ENCODE measurements around the gene NEK11.

NEK11 gene

GRCh38 chr3:131026321-131027151 is at the start of gene NEK11, which contains the start of gene ASTE1:
Gene NEK11, plus strand, starts transcription at chr3:131026877. Its CDS starts 2,832 bp downstream, at chr3:131029709.
Gene ASTE1, minus strand, starts transcription at chr3:131026825. Its CDS starts 1,519 bp downstream, at chr3:131025306.
- H3K9me3 ChIP-seq (ENCODE audit: control insufficient read depth, low read length): no peaks in the 10 kb centered on the region
- H3K27me3 ChIP-seq (ENCODE audit: control insufficient read depth, insufficient read depth, low read length): no peaks in the 10 kb centered on the region
- no peaks in the 10 kb centered on the region for H3K36me3 ChIP-seq (ENCODE audit: control insufficient read depth, insufficient read depth, low read length)
- peaks cover 20% of the 10 kb centered on the region for H3K79me2 ChIP-seq
- TF ChIP-seq CTCF (IDR thresholded peaks at IDR 0.05): no peak
- H3K27ac ChIP-seq: peak within 1 kb of the TSS; percentile 88
- peaks cover 17% of the 10 kb centered on the region for H3K4me1 ChIP-seq
- H3K4me3 ChIP-seq (ENCODE audit: low read depth, low read length): peak within 1 kb of the TSS; percentile 81
- peak within 1 kb of the TSS; percentile 51 for H3K9ac ChIP-seq
- H3K4me2 ChIP-seq (ENCODE audit: low read length): peak within 1 kb of the TSS; percentile 73
- H2AFZ ChIP-seq: peak within 1 kb of the TSS; percentile 94

GRCh38 chr3:130979117-130979516 is 47.6 kb upstream of the NEK11 start:
- Histone ChIP-seq H2AFZ (no peak overlapping the region), H3K79me2 (no peaks in the 10 kb centered on the region), H3K27ac (no peak overlapping the region), H3K4me2 (ENCODE audit: low read length) (no peak overlapping the region), H3K9me3 (ENCODE audit: control insufficient read depth, low read length) (no peaks in the 10 kb centered on the region), H3K9ac (no peak overlapping the region), H3K27me3 (ENCODE audit: control insufficient read depth, insufficient read depth, low read length) (no peaks in the 10 kb centered on the region), H3K4me3 (ENCODE audit: low read depth, low read length) (no peak overlapping the region), H3K36me3 (ENCODE audit: control insufficient read depth, insufficient read depth, low read length) (no peaks in the 10 kb centered on the region), H3K4me1 (no peaks in the 10 kb centered on the region)
- no peak for TF ChIP-seq CTCF (IDR thresholded peaks at IDR 0.05)

GRCh38 chr3:130981469-130981868 is 45.2 kb upstream of the NEK11 start:
- H3K9me3 ChIP-seq (ENCODE audit: control insufficient read depth, low read length): no peaks in the 10 kb centered on the region
- H3K79me2 ChIP-seq: no peaks in the 10 kb centered on the region
- no peak overlapping the region for H2AFZ ChIP-seq
- H3K27ac ChIP-seq: no peak overlapping the region
- H3K4me3 ChIP-seq (ENCODE audit: low read depth, low read length): no peak overlapping the region
- H3K4me2 ChIP-seq (ENCODE audit: low read length): no peak overlapping the region
- no peak overlapping the region for H3K9ac ChIP-seq
- no peaks in the 10 kb centered on the region for H3K4me1 ChIP-seq
- no peaks in the 10 kb centered on the region for H3K27me3 ChIP-seq (ENCODE audit: control insufficient read depth, insufficient read depth, low read length)
- TF ChIP-seq CTCF (IDR thresholded peaks at IDR 0.05): no peak
- H3K36me3 ChIP-seq (ENCODE audit: control insufficient read depth, insufficient read depth, low read length): no peaks in the 10 kb centered on the region

GRCh38 chr3:130990282-130990681 is 36.4 kb upstream of the NEK11 start:
- Histone ChIP-seq H3K79me2 (no peaks in the 10 kb centered on the region), H2AFZ (no peak overlapping the region), H3K9ac (no peak overlapping the region), H3K4me1 (peaks cover 9% of the 10 kb centered on the region), H3K9me3 (ENCODE audit: control insufficient read depth, low read length) (no peaks in the 10 kb centered on the region), H3K4me3 (ENCODE audit: low read depth, low read length) (no peak overlapping the region), H3K36me3 (ENCODE audit: control insufficient read depth, insufficient read depth, low read length) (no peaks in the 10 kb centered on the region), H3K4me2 (ENCODE audit: low read length) (no peak overlapping the region), H3K27ac (no peak overlapping the region), H3K27me3 (ENCODE audit: control insufficient read depth, insufficient read depth, low read length) (no peaks in the 10 kb centered on the region)
- TF ChIP-seq CTCF (IDR thresholded peaks at IDR 0.05): no peak
